HFFc6 (cell line): ENCODE results near the gene TYROBP. TPM values are rescaled to one million over a fixed set of nuclear protein-coding genes. Genes with fewer than 3 reads are reported as not detected.
"Not testable (repeated sequence)": the region's sequence is repeated elsewhere in the genome, so short reads cannot be mapped to it uniquely, and the experiment has no call there.

ENCODE experiments used
- DNase-seq: peaks from one replicate; pipeline ENCODE4 v3.0.0-alpha.2; 2018
- H3K27ac Mint-ChIP-seq: 2 replicates; pipeline ENCODE4 v1.8.0; 2020; ENCODE audit warnings: mild to moderate bottlenecking, mixed read lengths
- H3K27me3 Mint-ChIP-seq: 2 replicates; pipeline ENCODE4 v1.8.0; 2021; ENCODE audit warnings: mild to moderate bottlenecking, moderate library complexity, mixed read lengths; ENCODE audit not compliant: insufficient read depth
- H3K36me3 Mint-ChIP-seq: 2 replicates; pipeline ENCODE4 v1.8.0; 2021; ENCODE audit warnings: low read depth, mixed read lengths
- H3K4me1 Mint-ChIP-seq: 2 replicates; pipeline ENCODE4 v1.8.0; 2020; ENCODE audit warnings: low read depth, mixed read lengths
- H3K4me3 Mint-ChIP-seq: 2 replicates; pipeline ENCODE4 v1.8.0; 2020; ENCODE audit warnings: mild to moderate bottlenecking, moderate library complexity, mixed read lengths
- H3K9me3 Mint-ChIP-seq: 2 replicates; pipeline ENCODE4 v1.8.0; 2020; ENCODE audit warnings: mild to moderate bottlenecking, mixed read lengths
- CTCF ChIP-seq: fragments of 200-600 bp; sonication (generic); IDR thresholded peaks from 2 replicates; pipeline ENCODE4 v1.5.0; 2021; ENCODE audit warnings: antibody characterized with exemption, mild to moderate bottlenecking
- long read RNA-seq: library from polyadenylated mRNA; unstranded; transcript quantifications from one replicate; pipeline ENCODE4 v2.0.0, GENCODE V29; 2019
- total RNA-seq, 6 experiments: library from RNA; stranded (reverse); fragmentation: NEBNext Ultra II Directional; extraction: Animal tissue kit (Norgen Biotek cat#: 25700); gene quantifications; 2 replicates in 1 of 6; 3 replicates in 5 of 6; pipeline ENCODE4 v1.2.3, GENCODE V29; 2021

TYROBP gene
- not detected for total RNA-seq
- long read RNA-seq, result 0 reads

- Mint-ChIP-seq H3K4me1 (peaks cover 37% of the 10 kb centered on the region), H3K27ac (no peak within 1 kb of the TSS), H3K36me3 (no peaks in the 10 kb centered on the region), H3K27me3 (peaks cover 2% of the 10 kb centered on the region; the same call in 1 of the 2 replicates), H3K9me3 (no peaks in the 10 kb centered on the region), H3K4me3 (no peak within 1 kb of the TSS)
- no peak for DNase-seq
- no peak for TF ChIP-seq CTCF
These were observed at the start of gene TYROBP for GRCh38 chr19:35908010-35908441. Gene TYROBP (minus strand): TSS chr19:35908295. CDS start chr19:35908228, 67 bp downstream.

GRCh38 chr19:35957411-35957810 is 49.3 kb upstream of the TYROBP start:
- not testable (repeated sequence) for DNase-seq, H3K36me3 Mint-ChIP-seq, H3K27ac Mint-ChIP-seq, H3K4me3 Mint-ChIP-seq, H3K4me1 Mint-ChIP-seq
- Mint-ChIP-seq H3K9me3 (peaks cover 11% of the 10 kb centered on the region; the same call in 1 of the 2 replicates), H3K27me3 (peaks cover 29% of the 10 kb centered on the region)

GRCh38 chr19:35955881-35956634 is 48.0 kb upstream of the TYROBP start:
- TF ChIP-seq CTCF, result no peak
- Mint-ChIP-seq H3K9me3 (peaks cover 11% of the 10 kb centered on the region; the same call in 1 of the 2 replicates), H3K4me3 (no peak overlapping the region), H3K4me1 (no peaks in the 10 kb centered on the region), H3K27ac (no peak overlapping the region), H3K36me3 (peaks cover 5% of the 10 kb centered on the region; the same call in 1 of the 2 replicates), H3K27me3 (peaks cover 31% of the 10 kb centered on the region)
- no peak for DNase-seq

- DNase-seq, result no peak
- H3K9me3 Mint-ChIP-seq, result no peaks in the 10 kb centered on the region
- H3K4me3 Mint-ChIP-seq, result no peak overlapping the region
- no peaks in the 10 kb centered on the region for H3K36me3 Mint-ChIP-seq
- no peak overlapping the region for H3K27ac Mint-ChIP-seq
- peaks cover 8% of the 10 kb centered on the region for H3K27me3 Mint-ChIP-seq
- no peak for TF ChIP-seq CTCF
- H3K4me1 Mint-ChIP-seq, result no peaks in the 10 kb centered on the region
These were observed 41.0 kb upstream of the TYROBP start for GRCh38 chr19:35949131-35949530.

GRCh38 chr19:35946203-35946602 is 38.1 kb upstream of the TYROBP start:
- Mint-ChIP-seq H3K4me3 (no peak overlapping the region), H3K4me1 (no peaks in the 10 kb centered on the region), H3K27me3 (peaks cover 6% of the 10 kb centered on the region), H3K27ac (no peak overlapping the region), H3K9me3 (no peaks in the 10 kb centered on the region), H3K36me3 (peaks cover 2% of the 10 kb centered on the region)
- no peak for TF ChIP-seq CTCF
- DNase-seq, result no peak

- no peak overlapping the region for H3K27ac Mint-ChIP-seq
These were observed 37.2 kb upstream of the TYROBP start for GRCh38 chr19:35945121-35945790.

More at GRCh38 chr19:35945121-35945790, 37.2 kb upstream of the TYROBP start:
- no peak for TF ChIP-seq CTCF
- no peaks in the 10 kb centered on the region for H3K9me3 Mint-ChIP-seq
- H3K27me3 Mint-ChIP-seq, result peaks cover 2% of the 10 kb centered on the region
- DNase-seq, result no peak
- H3K4me3 Mint-ChIP-seq, result no peak overlapping the region
- peaks cover 8% of the 10 kb centered on the region for H3K36me3 Mint-ChIP-seq
- H3K4me1 Mint-ChIP-seq, result no peaks in the 10 kb centered on the region
